ENCODE results near the gene DGCR8. TPM values are rescaled to one million over a fixed set of nuclear protein-coding genes. Genes with fewer than 3 reads are reported as not detected.

Gene DGCR8
- total RNA-seq, 2 experiments from 2014 or later = 35.0 to 38.8 TPM

- Mint-ChIP-seq H3K9me3 (no peaks in the 10 kb centered on the region), H3K27me3 (no peaks in the 10 kb centered on the region), H3K36me3 (ENCODE audit: low read depth) (no peaks in the 10 kb centered on the region), H3K4me3 (no peak overlapping the region), H3K4me1 (ENCODE audit: low read depth) (peaks cover 5% of the 10 kb centered on the region), H3K27ac (no peak overlapping the region)
- ATAC-seq = no peak
- POLR2A ChIA-PET = no interaction called here
- CTCF ChIA-PET = no interaction called here
- DNase-seq = no peak
- intact Hi-C loops (cut with micrococcal nuclease) = no loop called here
- TF ChIP-seq CTCF (IDR thresholded peaks at IDR 0.05) = no peak
Observed at GRCh38 chr22:20145206-20145831, 65.3 kb downstream of the DGCR8 start.

- no peak for ATAC-seq
- TF ChIP-seq CTCF (IDR thresholded peaks at IDR 0.05) = no peak
- Mint-ChIP-seq H3K27me3 (no peaks in the 10 kb centered on the region), H3K4me3 (no peak overlapping the region), H3K4me1 (ENCODE audit: low read depth) (peaks cover 5% of the 10 kb centered on the region), H3K27ac (no peak overlapping the region), H3K9me3 (no peaks in the 10 kb centered on the region), H3K36me3 (ENCODE audit: low read depth) (no peaks in the 10 kb centered on the region)
- DNase-seq = no peak
- ChIA-PET POLR2A (no interaction called here), CTCF (no interaction called here)
- intact Hi-C loops (cut with micrococcal nuclease) = no loop called here
Observed at GRCh38 chr22:20145832-20146223, 65.8 kb downstream of the DGCR8 start.

GRCh38 chr22:20146777-20147176, 66.7 kb downstream of the DGCR8 start:
- Mint-ChIP-seq H3K27me3 (no peaks in the 10 kb centered on the region), H3K9me3 (no peaks in the 10 kb centered on the region), H3K4me3 (no peak overlapping the region), H3K27ac (no peak overlapping the region), H3K36me3 (ENCODE audit: low read depth) (no peaks in the 10 kb centered on the region), H3K4me1 (ENCODE audit: low read depth) (peaks cover 5% of the 10 kb centered on the region)
- ATAC-seq (peak; percentile 35), DNase-seq (peak; percentile 20)
- intact Hi-C loops (cut with micrococcal nuclease) = no loop called here
- no peak for TF ChIP-seq CTCF (IDR thresholded peaks at IDR 0.05)
- ChIA-PET POLR2A (no interaction called here), CTCF (no interaction called here)

GRCh38 chr22:20147237-20147988, 67.4 kb downstream of the DGCR8 start:
- no peaks in the 10 kb centered on the region for H3K9me3 Mint-ChIP-seq
- intact Hi-C loops (cut with micrococcal nuclease) = no loop called here
- H3K36me3 Mint-ChIP-seq (ENCODE audit: low read depth) = no peaks in the 10 kb centered on the region
- POLR2A ChIA-PET = no interaction called here
- CTCF ChIA-PET = interaction anchor here (1.1 kb wide), 1 partner anchor 10 kb away, joined by 3 read pairs; no protein-coding TSS in a partner anchor
- no peak for TF ChIP-seq CTCF (IDR thresholded peaks at IDR 0.05)
- no peak overlapping the region for H3K27ac Mint-ChIP-seq
- ATAC-seq = peak; percentile 52
- H3K4me3 Mint-ChIP-seq = no peak overlapping the region
- H3K27me3 Mint-ChIP-seq = no peaks in the 10 kb centered on the region
- H3K4me1 Mint-ChIP-seq (ENCODE audit: low read depth) = peaks cover 5% of the 10 kb centered on the region
- no peak for DNase-seq

GRCh38 chr22:20148414-20148813, 68.4 kb downstream of the DGCR8 start:
- intact Hi-C loops (cut with micrococcal nuclease) = no loop called here
- Mint-ChIP-seq H3K4me1 (ENCODE audit: low read depth) (peaks cover 5% of the 10 kb centered on the region), H3K27me3 (no peaks in the 10 kb centered on the region), H3K4me3 (no peak overlapping the region), H3K9me3 (no peaks in the 10 kb centered on the region), H3K27ac (no peak overlapping the region), H3K36me3 (ENCODE audit: low read depth) (no peaks in the 10 kb centered on the region)
- TF ChIP-seq CTCF (IDR thresholded peaks at IDR 0.05) = no peak
- ATAC-seq = no peak
- ChIA-PET CTCF (interaction anchor here (1.1 kb wide), 1 partner anchor 9 kb away, joined by 3 read pairs; no protein-coding TSS in a partner anchor), POLR2A (no interaction called here)
- no peak for DNase-seq
